Mesothelial cell of epicardium (in vitro differentiated cells): ENCODE results near the gene POLE. TPM values are rescaled to one million over a fixed set of nuclear protein-coding genes. Genes with fewer than 3 reads are reported as not detected.

Experiments
- DNase-seq, 2 experiments: peaks; one replicate each; pipeline ENCODE4 v3.0.0; 2021; ENCODE audit warnings: low spot score in 2 of 2; ENCODE audit not compliant: unreplicated experiment in 2 of 2
- H3K27ac Mint-ChIP-seq: 2 replicates; pipeline ENCODE4 v1.8.0; 2021; ENCODE audit warnings: mixed read lengths
- H3K27me3 Mint-ChIP-seq: 2 replicates; pipeline ENCODE4 v1.8.0; 2021; ENCODE audit warnings: low read depth, mixed read lengths
- H3K36me3 Mint-ChIP-seq: 2 replicates; pipeline ENCODE4 v1.8.0; 2021; ENCODE audit warnings: mixed read lengths
- H3K4me1 Mint-ChIP-seq: 2 replicates; pipeline ENCODE4 v1.8.0; 2021; ENCODE audit warnings: mixed read lengths
- H3K4me3 Mint-ChIP-seq: 2 replicates; pipeline ENCODE4 v1.8.0; 2021; ENCODE audit warnings: mild to moderate bottlenecking, moderate library complexity, mixed read lengths
- H3K9me3 Mint-ChIP-seq: 2 replicates; pipeline ENCODE4 v1.8.0; 2021; ENCODE audit warnings: mixed read lengths
- total RNA-seq: library from RNA; stranded (reverse); gene quantifications from 3 replicates; pipeline ENCODE4 v1.2.1, GENCODE V29; 2021
- TF ChIP-seq, protein P1 (sequence below): fragments of 200-600 bp; sonication (generic); IDR thresholded peaks from one replicate; pipeline ENCODE4 v1.5.0; 2021; ENCODE audit warnings: antibody characterized with exemption; ENCODE audit not compliant: unreplicated experiment

The POLE gene
- total RNA-seq, 1 donor from 2014 or later, result 124 TPM

DNA sequence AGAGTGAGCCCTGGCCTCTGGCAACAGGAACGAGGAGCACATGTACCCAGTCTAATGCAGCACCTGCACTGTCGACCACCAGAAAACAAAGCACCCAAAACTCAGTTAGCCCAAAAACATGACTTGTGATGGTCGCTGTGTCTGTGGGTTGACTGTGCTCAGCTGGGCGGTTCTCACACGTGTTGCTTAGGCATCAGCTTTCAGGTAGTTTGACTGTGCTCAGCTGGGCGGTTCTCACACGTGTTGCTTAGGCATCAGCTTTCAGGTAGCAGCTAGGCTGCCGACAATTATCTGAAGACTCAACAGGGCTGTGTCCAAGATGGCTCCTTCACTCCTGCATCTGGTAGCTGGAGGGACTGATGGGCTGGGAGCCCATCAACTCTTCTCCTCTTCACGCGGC, 75.5 kb downstream of the POLE start:
- TF ChIP-seq, protein P1, sequence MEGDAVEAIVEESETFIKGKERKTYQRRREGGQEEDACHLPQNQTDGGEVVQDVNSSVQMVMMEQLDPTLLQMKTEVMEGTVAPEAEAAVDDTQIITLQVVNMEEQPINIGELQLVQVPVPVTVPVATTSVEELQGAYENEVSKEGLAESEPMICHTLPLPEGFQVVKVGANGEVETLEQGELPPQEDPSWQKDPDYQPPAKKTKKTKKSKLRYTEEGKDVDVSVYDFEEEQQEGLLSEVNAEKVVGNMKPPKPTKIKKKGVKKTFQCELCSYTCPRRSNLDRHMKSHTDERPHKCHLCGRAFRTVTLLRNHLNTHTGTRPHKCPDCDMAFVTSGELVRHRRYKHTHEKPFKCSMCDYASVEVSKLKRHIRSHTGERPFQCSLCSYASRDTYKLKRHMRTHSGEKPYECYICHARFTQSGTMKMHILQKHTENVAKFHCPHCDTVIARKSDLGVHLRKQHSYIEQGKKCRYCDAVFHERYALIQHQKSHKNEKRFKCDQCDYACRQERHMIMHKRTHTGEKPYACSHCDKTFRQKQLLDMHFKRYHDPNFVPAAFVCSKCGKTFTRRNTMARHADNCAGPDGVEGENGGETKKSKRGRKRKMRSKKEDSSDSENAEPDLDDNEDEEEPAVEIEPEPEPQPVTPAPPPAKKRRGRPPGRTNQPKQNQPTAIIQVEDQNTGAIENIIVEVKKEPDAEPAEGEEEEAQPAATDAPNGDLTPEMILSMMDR, result no peak
- Mint-ChIP-seq H3K36me3 (no peaks in the 10 kb centered on the region), H3K4me3 (no peak overlapping the region), H3K27me3 (peaks cover 66% of the 10 kb centered on the region), H3K4me1 (peaks cover 2% of the 10 kb centered on the region), H3K9me3 (peaks cover 3% of the 10 kb centered on the region), H3K27ac (no peak overlapping the region)
- DNase-seq, result no peak

DNA sequence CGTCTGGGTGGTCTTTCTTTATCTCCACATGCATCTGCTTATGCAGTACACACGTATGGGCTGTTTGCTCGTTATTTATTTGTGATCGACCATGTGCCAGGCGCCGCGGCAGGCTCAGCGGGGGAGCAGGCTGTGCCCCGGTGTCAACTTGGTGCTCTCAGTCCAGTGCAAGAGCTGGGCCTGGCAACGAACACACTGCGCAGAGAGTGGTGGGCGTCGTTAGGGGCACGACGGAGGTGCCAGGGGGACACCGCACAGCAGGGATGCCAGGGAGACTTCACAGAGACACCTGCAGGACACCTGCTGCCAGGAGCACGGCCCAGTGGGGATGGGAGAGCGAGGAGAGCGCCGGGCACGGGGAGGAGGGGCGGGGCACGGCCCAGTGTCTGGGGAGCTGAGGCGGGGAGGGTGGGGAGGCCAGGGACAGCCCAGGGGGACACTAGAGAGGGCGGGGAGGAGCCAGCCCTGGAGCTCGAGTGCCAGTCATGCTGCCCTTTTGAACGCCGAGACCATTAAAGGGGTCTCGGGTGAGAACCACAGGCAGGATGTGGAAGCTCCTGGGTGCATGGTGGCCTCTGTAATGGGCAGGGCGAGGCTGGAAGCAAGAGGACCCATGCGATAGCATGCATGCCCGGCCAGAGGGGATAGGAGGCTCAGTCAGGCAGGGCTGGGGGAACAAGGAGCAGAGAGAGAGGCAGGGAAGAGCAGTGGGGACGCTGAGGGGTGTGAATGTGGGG, 76.1 kb downstream of the POLE start:
- peaks cover 68% of the 10 kb centered on the region for H3K27me3 Mint-ChIP-seq
- H3K9me3 Mint-ChIP-seq, result peaks cover 3% of the 10 kb centered on the region
- H3K36me3 Mint-ChIP-seq, result no peaks in the 10 kb centered on the region
- TF ChIP-seq, protein P1, result no peak
- no peak overlapping the region for H3K27ac Mint-ChIP-seq
- DNase-seq, result no peak
- peaks cover 2% of the 10 kb centered on the region for H3K4me1 Mint-ChIP-seq
- H3K4me3 Mint-ChIP-seq, result no peak overlapping the region

DNA sequence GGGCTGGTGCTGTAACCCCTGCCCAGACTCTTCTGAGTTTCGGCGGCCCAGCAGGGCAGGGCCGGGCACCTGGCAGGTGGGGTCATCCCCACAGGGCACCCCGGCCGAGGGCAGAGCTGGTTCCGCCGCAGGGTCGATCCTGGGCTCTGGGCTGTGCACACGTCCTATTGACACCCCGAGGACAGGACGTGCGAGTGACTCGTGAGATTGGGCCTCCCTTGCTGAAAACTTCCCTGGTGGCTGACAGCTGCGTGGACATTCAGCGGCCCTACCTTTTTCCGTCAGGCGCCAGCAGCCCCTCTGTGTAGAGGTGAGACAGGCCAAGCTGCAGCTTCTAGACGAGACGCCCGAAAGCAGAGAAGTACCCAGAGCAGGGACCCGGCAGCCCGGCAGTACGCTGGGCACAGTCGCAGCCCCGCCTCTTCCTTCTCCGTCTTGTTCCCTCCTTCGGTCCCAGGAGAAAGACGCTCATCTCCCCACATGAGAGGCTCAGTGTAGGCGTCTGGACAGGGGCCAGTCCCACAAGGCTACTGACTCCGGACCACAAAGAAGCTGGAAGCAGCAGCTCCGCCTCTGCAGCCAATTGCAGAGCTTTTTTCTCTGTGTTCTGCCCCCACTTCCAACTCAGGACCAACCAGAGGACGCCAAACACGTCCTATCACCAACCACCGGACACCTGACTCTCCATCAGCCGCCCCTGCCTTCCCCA, 76.9 kb downstream of the POLE start, which contains the start of gene LRCOL1:
TSS of gene LRCOL1 (minus strand) at position 532 of the 709 bp plus-strand sequence. CDS start 4,331 bp downstream, outside the sequence.
- H3K36me3 Mint-ChIP-seq, result no peaks in the 10 kb centered on the region
- no peak for DNase-seq
- no peak within 1 kb of the TSS for H3K4me3 Mint-ChIP-seq
- peaks cover 2% of the 10 kb centered on the region for H3K4me1 Mint-ChIP-seq
- no peaks in the 10 kb centered on the region for H3K9me3 Mint-ChIP-seq
- TF ChIP-seq, protein P1, result no peak
- peaks cover 61% of the 10 kb centered on the region for H3K27me3 Mint-ChIP-seq
- no peak within 1 kb of the TSS for H3K27ac Mint-ChIP-seq

DNA sequence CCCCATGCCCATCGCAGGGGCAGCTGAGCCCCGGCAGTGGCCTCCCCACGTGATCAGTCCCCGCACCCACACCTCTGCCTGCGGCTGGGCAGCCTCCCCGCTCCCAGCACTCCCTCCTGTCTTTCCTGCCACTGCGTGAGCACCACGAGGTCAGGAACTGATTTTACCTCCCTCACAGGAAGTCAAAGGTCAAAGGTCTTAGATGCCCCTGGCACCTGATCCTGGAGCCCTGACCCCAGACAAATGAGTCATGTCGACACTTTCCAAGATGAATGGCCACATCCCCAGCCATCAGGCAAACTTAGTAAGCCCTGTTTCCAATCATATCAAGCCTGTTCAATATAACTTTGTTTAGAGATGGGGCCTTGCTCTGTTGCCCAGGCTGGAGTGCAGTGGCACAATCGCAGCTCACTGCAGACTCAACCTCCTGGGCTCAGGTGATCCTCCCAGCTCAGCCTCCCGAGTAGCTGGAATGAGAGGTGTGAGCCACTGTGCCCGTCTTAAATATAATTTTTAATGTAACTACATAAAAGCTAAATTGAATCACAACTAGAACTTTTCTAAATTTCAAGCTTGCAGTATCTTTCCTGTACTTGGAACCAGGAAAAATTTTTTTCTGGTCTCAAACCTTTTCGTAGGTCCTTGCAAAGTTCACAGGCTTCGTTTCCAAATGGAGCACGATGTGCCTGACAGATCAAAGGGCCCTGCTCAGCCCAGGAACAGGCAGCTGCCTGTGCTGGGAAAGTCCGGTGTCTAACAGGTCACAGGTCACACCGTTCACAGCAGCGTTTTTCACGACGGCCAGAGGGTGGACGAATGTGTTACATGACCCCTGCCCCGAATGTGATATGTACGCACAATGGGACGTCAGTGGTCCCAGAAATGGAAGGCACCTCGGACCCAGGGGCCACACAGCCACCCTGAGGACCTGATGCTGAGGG, 78.6 kb downstream of the POLE start:
- peaks cover 59% of the 10 kb centered on the region for H3K27me3 Mint-ChIP-seq
- no peaks in the 10 kb centered on the region for H3K36me3 Mint-ChIP-seq
- H3K9me3 Mint-ChIP-seq, result no peaks in the 10 kb centered on the region
- no peak overlapping the region for H3K27ac Mint-ChIP-seq
- peaks cover 2% of the 10 kb centered on the region for H3K4me1 Mint-ChIP-seq
- DNase-seq, result no peak
- no peak overlapping the region for H3K4me3 Mint-ChIP-seq
- TF ChIP-seq, protein P1, result no peak

DNA sequence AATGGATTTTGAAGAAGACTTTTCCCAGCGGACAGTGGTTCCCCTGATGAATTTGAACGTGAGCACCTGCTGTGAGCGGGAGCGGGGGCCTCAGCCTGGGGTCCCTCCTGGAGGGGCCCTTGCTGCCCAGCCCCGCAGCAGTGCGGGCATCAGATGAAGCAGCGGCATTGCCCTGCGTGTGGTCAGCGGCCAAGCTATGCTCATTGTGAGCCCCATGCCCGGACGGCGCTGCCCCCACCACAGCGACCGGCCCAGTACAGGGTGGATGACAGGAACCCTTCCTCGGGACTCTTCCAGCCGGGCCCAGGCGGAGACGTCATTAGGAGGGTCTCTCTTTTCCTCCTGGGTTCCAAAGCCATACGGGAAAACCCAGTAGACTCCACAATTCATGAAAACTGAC, 80.2 kb downstream of the POLE start:
- H3K27me3 Mint-ChIP-seq, result peaks cover 66% of the 10 kb centered on the region
- H3K27ac Mint-ChIP-seq, result no peak overlapping the region
- peaks cover 13% of the 10 kb centered on the region for H3K4me1 Mint-ChIP-seq

More for the DNA sequence above, 80.2 kb downstream of the POLE start:
- H3K36me3 Mint-ChIP-seq, result no peaks in the 10 kb centered on the region
- H3K9me3 Mint-ChIP-seq, result no peaks in the 10 kb centered on the region
- no peak overlapping the region for H3K4me3 Mint-ChIP-seq
- TF ChIP-seq, protein P1, result no peak
- DNase-seq, result no peak
